Measurements from ENCODE around the gene BCL7B.

- no peak for TF ChIP-seq CTCF (optimal IDR thresholded peaks at IDR 0.05 in 1 of 3, IDR thresholded peaks at IDR 0.05 in 1 of 3, conservative IDR thresholded peaks at IDR 0.05 in 1 of 3; ENCODE audit: extremely low read depth in 1 of 3, insufficient read depth in 2 of 3, low read length in 3 of 3)
- no peak for TF ChIP-seq EZH2 (IDR thresholded peaks at IDR 0.05; ENCODE audit: low read length)
Observed at GRCh38 chr7:73507556-73507955, 49.9 kb downstream of the BCL7B start.
